HG03460 (cell line): Measurements from ENCODE around the gene PTMA.
"Not testable (repeated sequence)": the region's sequence is repeated elsewhere in the genome, so short reads cannot be mapped to it uniquely, and the experiment has no call there.

Source experiments
- ATAC-seq: cut with Tn5 transposase; IDR thresholded peaks from one replicate; pipeline ENCODE4 v1.9.1; 2021; ENCODE audit not compliant: unreplicated experiment

The PTMA gene

DNA sequence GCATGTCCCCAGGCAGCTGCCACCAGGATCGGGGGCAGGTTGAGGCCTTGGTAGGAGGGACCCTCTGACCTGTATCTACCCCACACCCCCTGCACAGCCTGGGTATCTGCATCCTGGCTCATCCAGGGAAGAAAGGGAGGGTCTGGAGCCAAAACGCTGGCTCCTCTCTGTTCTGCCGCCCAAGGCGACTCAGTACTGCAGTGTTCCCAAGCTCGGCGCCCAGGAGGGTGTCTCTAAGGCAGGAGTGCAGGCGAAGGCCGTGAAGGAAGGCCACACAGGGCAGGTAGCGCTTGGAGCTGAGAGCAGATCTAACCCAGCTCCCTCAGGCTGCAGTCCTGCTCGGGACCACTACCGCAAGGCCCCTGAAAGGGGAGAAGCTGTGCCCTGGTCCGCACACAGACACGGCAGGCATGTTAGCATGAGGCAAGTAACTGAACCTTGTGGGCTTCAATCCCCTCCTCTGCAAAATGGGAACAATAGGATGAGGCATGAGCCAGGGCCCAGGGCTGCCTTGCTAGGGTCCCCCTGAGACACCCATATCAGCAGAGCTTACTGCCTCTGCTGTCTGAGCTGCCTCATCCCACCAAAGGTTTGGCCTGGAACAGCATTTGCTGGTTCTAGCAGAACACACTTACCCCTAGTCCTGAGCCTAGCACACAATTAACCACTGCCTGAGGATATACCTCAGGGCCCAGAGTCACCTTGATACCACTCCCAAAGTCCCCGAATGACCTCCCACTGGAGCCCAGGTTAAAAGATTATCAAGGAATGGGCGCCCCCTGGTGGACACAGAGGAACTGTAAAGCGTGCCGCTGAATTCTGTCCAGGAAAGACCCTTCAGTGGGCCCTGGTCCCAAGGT lies 6.5 kb downstream of the PTMA start:
- peak; percentile 27 for ATAC-seq

GRCh38 chr2:231715499-231715837 lies 7.1 kb downstream of the PTMA start:
- no peak for ATAC-seq

GRCh38 chr2:231715988-231716616 lies 7.8 kb downstream of the PTMA start:
- ATAC-seq, result no peak

DNA sequence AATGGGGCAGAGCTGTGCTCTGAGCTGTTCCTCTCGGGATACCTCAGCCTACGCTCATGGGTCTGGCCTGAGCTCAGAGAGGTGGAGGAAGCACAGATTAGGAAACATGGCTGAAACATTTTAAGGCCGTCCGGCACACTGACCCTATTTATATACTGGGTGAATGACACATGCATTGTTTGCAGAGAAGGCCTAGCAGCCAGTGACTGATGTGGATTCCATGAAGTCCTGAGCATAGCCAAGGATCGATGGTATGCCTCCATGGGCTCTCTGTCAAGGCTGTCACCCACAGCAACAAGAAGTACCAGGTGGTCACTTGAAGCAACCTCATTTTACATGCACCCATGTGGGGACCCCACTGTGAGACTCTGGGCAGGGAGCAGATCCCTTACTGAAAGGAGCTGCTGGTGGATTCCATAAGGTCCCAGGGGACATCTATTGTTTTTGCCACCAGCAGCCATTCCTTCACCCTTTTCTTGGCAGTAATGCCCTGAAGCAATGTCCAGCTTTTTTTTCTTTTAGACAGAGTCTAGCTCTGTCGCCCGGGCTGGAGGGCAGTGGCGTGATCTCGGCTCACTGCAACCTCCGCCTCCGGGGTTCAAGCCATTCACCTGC lies 8.4 kb downstream of the PTMA start:
- ATAC-seq, result no peak

GRCh38 chr2:231717281-231718171 lies 9.2 kb downstream of the PTMA start:
- ATAC-seq, result peak; percentile 37

GRCh38 chr2:231718799-231719198 lies 10.5 kb downstream of the PTMA start:
- ATAC-seq, result no peak

GRCh38 chr2:231720292-231720986 lies 12.1 kb downstream of the PTMA start:
- ATAC-seq, result peak; percentile 4

DNA sequence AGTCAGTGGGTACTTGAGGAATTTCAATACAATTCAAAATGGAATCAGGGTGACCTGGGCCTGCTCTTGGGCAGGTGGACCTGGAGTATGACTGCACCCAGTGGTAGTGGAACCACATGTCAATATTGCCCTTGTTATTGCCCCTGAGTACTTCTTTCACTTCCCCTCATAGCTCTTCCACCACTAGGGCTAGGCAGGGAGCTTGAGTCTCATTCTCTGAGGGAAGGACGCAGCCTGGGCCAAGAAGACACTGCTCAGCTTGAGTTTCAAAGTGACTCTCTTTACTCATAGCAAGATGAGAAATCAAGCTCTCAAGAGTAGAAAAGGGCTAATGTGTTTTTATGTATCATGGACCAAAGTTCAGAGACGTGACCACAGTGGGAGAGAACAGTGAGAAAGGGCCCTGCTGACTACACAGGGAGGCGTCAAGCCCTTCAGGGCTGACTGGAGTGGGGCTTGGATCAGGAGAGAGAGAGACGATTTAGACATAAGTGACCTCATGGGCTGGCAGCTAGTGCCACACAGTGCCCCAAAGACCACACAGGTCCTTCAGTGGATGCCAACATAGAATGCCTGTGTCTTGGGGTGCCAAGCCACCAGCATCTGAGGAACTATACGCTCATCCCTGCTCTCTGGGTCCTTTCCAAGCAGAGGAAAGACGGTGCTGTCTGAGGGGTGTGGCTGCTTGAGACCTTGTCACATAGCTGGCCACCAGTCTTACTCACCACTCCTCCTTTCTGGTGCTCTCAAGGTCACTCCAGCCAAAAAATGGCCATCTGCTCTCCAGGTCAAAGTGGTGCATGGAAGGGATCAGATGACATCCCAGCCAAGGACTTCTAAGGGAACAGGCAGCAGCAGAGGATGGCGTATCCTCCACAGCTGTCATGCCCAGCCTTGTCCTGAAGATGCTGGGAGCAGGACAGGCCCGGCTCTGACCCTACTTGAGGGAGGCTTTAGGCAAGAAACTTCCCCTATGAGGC lies 13.0 kb downstream of the PTMA start:
- ATAC-seq, result peak; percentile 67

DNA sequence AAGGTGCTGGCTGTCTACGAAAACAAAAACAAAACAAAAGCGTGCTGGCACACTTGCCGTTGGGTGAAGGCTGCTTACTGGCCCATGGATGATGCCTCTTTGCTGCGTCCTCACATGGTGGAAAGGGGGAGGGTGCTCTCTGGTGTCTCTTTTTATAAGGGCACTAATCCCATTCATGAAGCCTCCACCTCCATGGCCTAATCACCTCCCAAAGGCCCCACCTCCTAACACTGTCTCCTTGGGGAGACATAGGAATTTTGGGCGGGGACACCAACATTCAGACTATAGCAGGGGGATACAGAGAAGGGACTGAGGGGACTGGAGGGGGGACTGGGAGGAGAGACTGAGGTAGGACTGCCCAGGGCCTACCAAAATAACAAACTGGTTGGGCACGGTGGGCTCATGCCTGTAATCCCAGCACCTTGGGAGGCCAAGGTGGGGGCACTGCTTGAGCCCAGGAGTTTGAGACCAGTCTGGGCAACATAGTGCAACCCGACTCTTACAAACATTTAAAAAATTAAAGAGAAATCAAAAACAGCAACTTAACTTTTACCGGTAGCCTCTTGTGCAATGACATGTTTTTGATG lies 14.5 kb downstream of the PTMA start:
- no peak for ATAC-seq

DNA sequence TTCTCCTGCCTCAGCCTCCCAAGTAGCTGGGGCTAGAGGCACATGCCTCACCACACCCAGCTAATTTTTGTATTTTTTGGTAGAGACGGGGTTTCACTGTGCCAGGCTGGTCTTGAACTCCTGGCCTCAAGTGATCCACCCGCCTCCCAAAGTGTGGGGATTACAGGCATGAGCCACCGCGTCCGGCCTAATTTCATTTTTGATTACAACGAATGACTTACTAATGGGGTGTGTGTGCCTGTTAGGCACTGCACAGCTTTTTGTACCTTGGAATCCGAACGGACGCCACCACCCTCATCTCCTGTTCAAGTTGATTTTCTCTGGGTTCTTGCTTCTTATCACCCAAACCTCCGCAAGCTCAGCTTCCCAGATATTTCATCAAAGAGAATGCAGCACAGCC lies 17.2 kb downstream of the PTMA start:
- ATAC-seq, result no peak

DNA sequence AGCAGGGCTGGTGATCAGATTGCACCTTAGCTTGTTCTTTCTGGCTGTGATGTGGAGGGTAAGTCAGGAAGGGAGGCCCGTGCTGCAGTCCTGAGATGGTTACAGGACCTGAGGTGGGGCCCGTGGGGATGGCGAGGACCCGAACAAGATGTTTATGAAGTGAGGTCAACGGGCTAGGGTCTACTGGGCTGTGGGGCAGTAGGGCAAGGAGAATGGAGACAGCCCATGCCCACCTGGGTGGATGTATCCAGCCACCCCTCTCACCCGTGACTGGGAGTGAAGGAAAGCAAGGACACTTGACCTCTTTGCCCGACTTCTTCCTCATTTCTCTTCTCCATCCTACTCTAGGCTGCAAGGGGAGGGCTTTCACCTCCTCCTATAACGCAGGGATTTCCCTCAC lies 18.0 kb downstream of the PTMA start:
- ATAC-seq, result no peak

DNA sequence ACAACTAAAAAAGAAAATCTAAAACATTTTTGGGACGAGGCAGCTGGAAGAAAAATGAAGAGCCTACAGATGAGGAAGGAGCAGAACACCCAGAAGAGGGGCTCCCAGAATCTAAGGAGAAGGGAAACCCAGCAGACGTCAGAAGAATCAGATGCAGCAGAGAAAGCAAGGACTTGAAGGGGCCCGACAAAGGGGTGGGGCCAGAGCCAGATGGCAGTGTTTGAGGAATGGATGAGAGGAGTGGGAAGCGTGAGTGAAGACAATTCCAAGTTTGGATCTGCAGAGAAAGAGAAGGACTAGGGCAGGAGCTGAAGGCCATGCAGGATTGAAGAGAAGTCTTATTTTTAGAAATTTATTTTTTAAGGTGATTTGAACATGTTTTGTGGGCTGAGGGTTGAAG lies 19.3 kb downstream of the PTMA start:
- ATAC-seq, result no peak

DNA sequence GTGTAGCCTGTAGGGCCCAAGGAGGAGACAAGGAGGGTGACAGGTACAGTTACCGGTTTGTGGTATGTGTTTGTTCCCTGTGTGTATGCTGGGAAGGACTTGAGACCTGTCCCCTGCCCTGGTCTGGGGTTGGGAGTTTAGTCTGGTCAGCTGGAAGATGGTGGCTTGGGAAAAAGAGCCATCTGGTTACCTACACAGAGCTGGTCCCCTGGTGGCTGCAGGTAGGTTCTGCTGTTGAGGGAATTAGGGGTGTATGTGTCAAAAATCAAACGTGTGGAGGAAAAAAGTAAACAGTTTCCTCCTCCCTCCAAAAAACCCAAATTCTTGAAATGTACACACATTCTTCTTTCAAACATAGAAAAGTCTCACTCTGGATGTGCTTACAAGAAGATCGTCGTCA lies 24.3 kb downstream of the PTMA start:
- no peak for ATAC-seq

DNA sequence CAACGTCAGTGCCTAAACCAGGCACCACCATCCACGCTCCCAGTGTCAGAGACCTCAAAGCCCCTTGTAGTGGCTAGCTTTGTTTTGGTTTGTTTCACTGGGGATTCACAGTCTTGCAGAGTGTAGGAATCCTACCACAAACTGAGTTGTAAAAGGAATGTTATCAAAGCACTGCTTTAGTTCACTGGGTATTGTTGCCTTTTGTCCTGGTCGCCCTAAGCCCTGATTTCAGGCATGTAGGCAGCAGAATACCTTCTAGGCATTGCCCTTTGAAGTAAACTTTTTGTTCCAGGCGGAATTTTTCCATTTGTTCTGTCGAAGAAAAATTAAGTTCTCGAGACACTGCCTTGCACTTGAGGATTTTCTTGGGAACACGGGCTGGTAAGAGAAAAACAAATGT lies 29.4 kb downstream of the PTMA start:
- no peak for ATAC-seq

- ATAC-seq, result no peak
Observed at GRCh38 chr2:231743376-231744116, 35.2 kb downstream of the PTMA start.

GRCh38 chr2:231745303-231746038 lies 37.1 kb downstream of the PTMA start:
- ATAC-seq, result no peak

GRCh38 chr2:231748153-231748896 lies 40.0 kb downstream of the PTMA start:
- not testable (repeated sequence) for ATAC-seq
